Sigmoid colon (tissue), 7 donors: ENCODE data around the gene LONP2. TPM values are rescaled to one million over a fixed set of nuclear protein-coding genes. Genes with fewer than 3 reads are reported as not detected.
"Not testable (repeated sequence)": the region's sequence is repeated elsewhere in the genome, so short reads cannot be mapped to it uniquely, and the experiment has no call there.

Experiments used
- DNase-seq: peaks from one replicate; pipeline ENCODE4 v3.0.0-alpha.2; 2019
- H3K27ac ChIP-seq, 4 donors: fragments of 200-600 bp; sonication (generic); one replicate each; pipeline ENCODE4 v1.5.1; 2016 to 2019; ENCODE audit warnings: mild to moderate bottlenecking in 1 of 4
- H3K27me3 ChIP-seq, 3 donors: fragments of 200-600 bp; sonication (generic); one replicate each; pipeline ENCODE4 v1.5.1; 2019; ENCODE audit warnings: mild to moderate bottlenecking in 1 of 3
- H3K36me3 ChIP-seq, 4 donors: fragments of 200-600 bp; sonication (generic); one replicate each; pipeline ENCODE4 v1.5.1; 2016 to 2019
- H3K4me1 ChIP-seq, 4 donors: fragments of 200-600 bp; sonication (generic); one replicate each; pipeline ENCODE4 v1.5.1; 2017 to 2019
- H3K4me3 ChIP-seq, 4 donors: fragments of 200-600 bp; sonication (generic); one replicate each; pipeline ENCODE4 v1.5.1; 2017 to 2019; ENCODE audit warnings: mild to moderate bottlenecking in 2 of 4, moderate library complexity in 1 of 4
- H3K9me3 ChIP-seq, 4 donors: fragments of 200-600 bp in 3 of 4; sonication (generic) in 3 of 4; one replicate each; pipeline versions ENCODE4 v1.5.1 to v1.6.1; 2013 to 2019
- EP300 ChIP-seq, 4 donors: sonication (generic); formaldehyde crosslinking; IDR thresholded peaks; one replicate each; pipeline ENCODE4 v1.6.1; 2017; ENCODE audit warnings: antibody characterized with exemption in 4 of 4
- POLR2A ChIP-seq, 2 donors: fragments of 450-650 bp; IDR thresholded peaks; one replicate each; pipeline ENCODE4 v1.6.1; 2016; ENCODE audit warnings: antibody characterized with exemption in 2 of 2, mild to moderate bottlenecking in 2 of 2, moderate library complexity in 2 of 2
- POLR2AphosphoS5 ChIP-seq, 4 donors: sonication (generic); formaldehyde crosslinking; IDR thresholded peaks; one replicate each; pipeline ENCODE4 v1.6.1; 2017; ENCODE audit warnings: antibody characterized with exemption in 4 of 4
- WGBS, 2 donors: extraction: QIAGEN DNeasy Blood & Tissue Kit; methylation state at CpG; one replicate each; pipeline ENCODE4 v1.1.7; 2013; 5-methylcytosine and 5-hydroxymethylcytosine counted together
- intact Hi-C: fragments of 100-400 bp; cut with DNase I; formaldehyde crosslinking; loops from one replicate; pipeline ENCODE4 v1.15.1; 2023
- polyA plus RNA-seq, 3 donors: library from polyadenylated mRNA; stranded (reverse); fragments of 200-250 nt; gene quantifications; one replicate each; pipeline ENCODE4 v1.2.3, GENCODE V29; 2013
- total RNA-seq, 4 donors: library from RNA; depleted of rRNA; stranded (reverse); fragments of >200 nt; gene quantifications; one replicate each; pipeline ENCODE4 v1.1.0, GENCODE V29; 2016
- TF ChIP-seq, protein P1 (sequence below), 4 experiments: fragments of 450-650 bp in 3 of 4; fragments of 200-600 bp in 1 of 4; IDR thresholded peaks; one replicate each; pipeline ENCODE4 v1.5.1; 2016 to 2019; ENCODE audit warnings: antibody characterized with exemption in 4 of 4, mild to moderate bottlenecking in 3 of 4, moderate library complexity in 2 of 4
- donor health status: healthy with polysubstance abuse.
- donor health status: Bipolar disorder and iron deficiency.
- donor health status: healthy.

LONP2 gene
- total and polyA plus RNA-seq, 7 donors, result 14.4 to 60.3 (median 42.3) TPM

DNA sequence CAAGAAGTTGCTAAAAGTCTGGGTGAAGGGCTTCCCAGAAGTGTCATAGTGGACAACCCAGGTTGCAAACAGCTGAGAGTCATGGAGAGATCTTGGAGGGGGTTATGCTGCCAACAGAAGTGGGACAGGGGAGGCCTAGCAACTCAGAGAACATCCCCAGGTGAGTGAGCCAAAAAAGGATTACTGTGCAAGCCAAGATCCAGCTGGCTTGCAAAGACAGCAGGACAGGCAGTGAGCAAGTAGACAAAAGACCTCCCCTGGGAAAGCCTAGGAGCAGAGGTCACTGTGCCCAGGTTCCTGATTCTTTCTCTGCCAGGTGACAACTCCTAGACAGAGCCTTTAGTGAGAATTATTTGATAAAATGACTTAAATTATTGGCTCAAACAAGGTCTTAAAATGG lies 9.5 kb upstream of the LONP2 start:
- H3K36me3 ChIP-seq, result no peaks in the 10 kb centered on the region
- no peaks in the 10 kb centered on the region for H3K9me3 ChIP-seq
- no peak overlapping the region for H3K4me3 ChIP-seq
- TF ChIP-seq, protein P1, sequence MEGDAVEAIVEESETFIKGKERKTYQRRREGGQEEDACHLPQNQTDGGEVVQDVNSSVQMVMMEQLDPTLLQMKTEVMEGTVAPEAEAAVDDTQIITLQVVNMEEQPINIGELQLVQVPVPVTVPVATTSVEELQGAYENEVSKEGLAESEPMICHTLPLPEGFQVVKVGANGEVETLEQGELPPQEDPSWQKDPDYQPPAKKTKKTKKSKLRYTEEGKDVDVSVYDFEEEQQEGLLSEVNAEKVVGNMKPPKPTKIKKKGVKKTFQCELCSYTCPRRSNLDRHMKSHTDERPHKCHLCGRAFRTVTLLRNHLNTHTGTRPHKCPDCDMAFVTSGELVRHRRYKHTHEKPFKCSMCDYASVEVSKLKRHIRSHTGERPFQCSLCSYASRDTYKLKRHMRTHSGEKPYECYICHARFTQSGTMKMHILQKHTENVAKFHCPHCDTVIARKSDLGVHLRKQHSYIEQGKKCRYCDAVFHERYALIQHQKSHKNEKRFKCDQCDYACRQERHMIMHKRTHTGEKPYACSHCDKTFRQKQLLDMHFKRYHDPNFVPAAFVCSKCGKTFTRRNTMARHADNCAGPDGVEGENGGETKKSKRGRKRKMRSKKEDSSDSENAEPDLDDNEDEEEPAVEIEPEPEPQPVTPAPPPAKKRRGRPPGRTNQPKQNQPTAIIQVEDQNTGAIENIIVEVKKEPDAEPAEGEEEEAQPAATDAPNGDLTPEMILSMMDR (IDR thresholded peaks at IDR 0.05), result no peak
- TF ChIP-seq EP300 (IDR thresholded peaks at IDR 0.05) (no peak), POLR2AphosphoS5 (IDR thresholded peaks at IDR 0.05) (no peak)
- intact Hi-C loops, result no loop called here
- H3K4me1 ChIP-seq, result no peaks in the 10 kb centered on the region
- H3K27me3 ChIP-seq, result no peaks in the 10 kb centered on the region
- H3K27ac ChIP-seq, result no peak overlapping the region
- no peak for DNase-seq

DNA sequence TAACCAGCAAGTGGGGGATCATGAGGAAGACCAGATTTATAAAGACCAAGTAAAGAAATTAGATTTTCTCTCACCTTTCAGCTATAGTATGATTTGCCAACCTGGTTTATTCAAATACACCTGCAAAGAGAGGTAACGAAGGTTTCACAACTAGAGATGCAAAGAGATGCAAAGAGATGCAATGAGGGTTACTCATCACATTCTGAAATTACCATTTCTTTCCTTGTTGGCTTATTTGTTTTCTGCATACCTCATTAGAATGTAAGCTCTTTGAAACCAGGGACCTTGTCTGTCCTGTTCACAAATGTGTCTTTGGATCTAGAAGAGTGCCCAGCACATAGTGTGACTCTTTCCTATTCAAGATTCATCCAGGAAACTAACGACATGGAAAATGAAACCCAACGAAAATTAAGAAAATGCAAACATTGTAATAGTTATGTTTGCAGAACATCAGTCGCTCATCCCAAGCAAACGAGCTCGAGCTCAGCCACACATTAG lies 9.0 kb upstream of the LONP2 start:
- Histone ChIP-seq H3K27ac (no peak overlapping the region), H3K4me1 (no peaks in the 10 kb centered on the region), H3K36me3 (no peaks in the 10 kb centered on the region), H3K4me3 (no peak overlapping the region), H3K27me3 (no peaks in the 10 kb centered on the region), H3K9me3 (no peaks in the 10 kb centered on the region)
- no peak for TF ChIP-seq POLR2AphosphoS5 (IDR thresholded peaks at IDR 0.05)
- TF ChIP-seq, protein P1 (IDR thresholded peaks at IDR 0.05), result no peak
- TF ChIP-seq EP300 (IDR thresholded peaks at IDR 0.05), result no peak
- no peak for TF ChIP-seq POLR2A (IDR thresholded peaks at IDR 0.05)
- DNase-seq, result no peak
- 36 to 72% methylated on average over 6 of the region's 6 CpGs for WGBS, 2 donors
- intact Hi-C loops, result no loop called here

GRCh38 chr16:48235556-48236136 lies 8.5 kb upstream of the LONP2 start:
- H3K4me3 ChIP-seq, result no peak overlapping the region
- no peaks in the 10 kb centered on the region for H3K9me3 ChIP-seq
- 26 to 68% methylated on average over 6 of the region's 6 CpGs for WGBS, 2 donors
- no peaks in the 10 kb centered on the region for H3K4me1 ChIP-seq
- intact Hi-C loops, result no loop called here
- no peak for TF ChIP-seq POLR2AphosphoS5 (IDR thresholded peaks at IDR 0.05)
- TF ChIP-seq, protein P1 (IDR thresholded peaks at IDR 0.05), result no peak
- TF ChIP-seq EP300 (IDR thresholded peaks at IDR 0.05), result no peak
- no peak for TF ChIP-seq POLR2A (IDR thresholded peaks at IDR 0.05)
- DNase-seq, result no peak
- H3K36me3 ChIP-seq, result no peaks in the 10 kb centered on the region
- H3K27ac ChIP-seq, result no peak overlapping the region
- H3K27me3 ChIP-seq, result no peaks in the 10 kb centered on the region

DNA sequence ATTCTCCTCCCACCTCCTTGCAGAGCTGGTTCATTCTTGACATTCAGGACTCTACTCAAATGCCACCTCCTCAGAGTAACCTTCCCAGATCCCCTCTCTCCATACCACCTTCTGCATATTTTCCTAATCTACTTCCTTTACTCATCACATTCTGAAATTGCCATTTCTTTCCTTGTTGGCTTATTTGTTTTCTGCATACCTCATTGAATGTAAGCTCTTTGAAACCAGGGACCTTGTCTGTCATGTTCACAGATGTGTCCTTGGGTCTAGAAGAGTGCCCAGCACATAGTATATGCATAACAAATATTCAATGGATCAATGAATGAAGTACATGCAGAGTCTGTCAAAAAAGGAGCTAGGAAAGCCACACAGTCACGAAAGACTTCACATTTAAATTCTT lies 7.8 kb upstream of the LONP2 start:
- H3K27me3 ChIP-seq, result no peaks in the 10 kb centered on the region
- WGBS, 2 donors, result 96 to 99% methylated on average over 1 of the region's 1 CpG
- intact Hi-C loops, result no loop called here
- H3K4me1 ChIP-seq, result no peaks in the 10 kb centered on the region
- TF ChIP-seq EP300 (IDR thresholded peaks at IDR 0.05), result no peak
- no peak for TF ChIP-seq POLR2AphosphoS5 (IDR thresholded peaks at IDR 0.05)
- TF ChIP-seq POLR2A (IDR thresholded peaks at IDR 0.05), result no peak
- TF ChIP-seq, protein P1 (IDR thresholded peaks at IDR 0.05), result no peak
- H3K27ac ChIP-seq, result no peak overlapping the region
- no peaks in the 10 kb centered on the region for H3K9me3 ChIP-seq
- no peaks in the 10 kb centered on the region for H3K36me3 ChIP-seq
- DNase-seq, result no peak
- H3K4me3 ChIP-seq, result no peak overlapping the region

DNA sequence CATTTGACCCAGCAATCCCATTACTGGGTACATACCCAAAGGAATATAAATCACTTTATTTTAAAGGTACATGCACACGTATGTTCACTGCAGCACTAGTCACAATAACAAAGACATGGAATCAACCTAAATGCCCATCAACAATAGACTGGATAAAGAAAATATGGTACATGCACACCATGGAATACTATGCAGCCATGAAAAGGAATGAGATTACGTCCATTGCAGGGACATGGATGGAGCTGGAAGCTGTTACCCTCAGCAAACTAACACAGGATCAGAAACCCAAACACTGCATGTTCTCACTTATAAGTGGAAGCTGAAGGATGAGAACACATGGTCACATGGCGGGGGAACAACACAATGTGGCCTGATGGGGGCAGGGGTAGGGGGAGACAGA lies 4.0 kb upstream of the LONP2 start:
- intact Hi-C loops, result loop anchor here (5.0 to 10.0 kb wide), 2 partner anchors 145 to 367 kb away; partner anchors contain the start of gene SIAH1
- H3K9me3 ChIP-seq, DNase-seq, H3K4me3 ChIP-seq, H3K27ac ChIP-seq, H3K36me3 ChIP-seq, H3K27me3 ChIP-seq: not testable (repeated sequence)
- WGBS, 2 donors, result 93 to 94% methylated on average over 3 of the region's 3 CpGs
- peaks cover 0 to 11% (median 5%) of the 10 kb centered on the region in 4 donors for H3K4me1 ChIP-seq
